ENCODE measurements around the gene MINDY3.

MINDY3 gene

GRCh38 chr10:15735763-15736162 is 124.5 kb downstream of the MINDY3 start:
- peaks cover 10% of the 10 kb centered on the region for H3K4me1 Mint-ChIP-seq
- H3K36me3 Mint-ChIP-seq (ENCODE audit: low read depth), result peaks cover 10% of the 10 kb centered on the region
- H3K27ac Mint-ChIP-seq, result no peak overlapping the region
- no peak overlapping the region for H3K4me3 Mint-ChIP-seq
- no peak for DNase-seq
- peaks cover 11% of the 10 kb centered on the region for H3K27me3 Mint-ChIP-seq (ENCODE audit: low read depth, poor library complexity)
- TF ChIP-seq CTCF (IDR thresholded peaks at IDR 0.05), result no peak
- H3K9me3 Mint-ChIP-seq, result peaks cover 39% of the 10 kb centered on the region

- DNase-seq, result no peak
- Mint-ChIP-seq H3K27me3 (ENCODE audit: low read depth, poor library complexity) (peaks cover 3% of the 10 kb centered on the region), H3K9me3 (peaks cover 61% of the 10 kb centered on the region), H3K4me3 (no peak overlapping the region), H3K4me1 (peaks cover 14% of the 10 kb centered on the region), H3K27ac (no peak overlapping the region), H3K36me3 (ENCODE audit: low read depth) (peaks cover 19% of the 10 kb centered on the region)
- no peak for TF ChIP-seq CTCF (IDR thresholded peaks at IDR 0.05)
These were observed 130.0 kb downstream of the MINDY3 start for GRCh38 chr10:15730341-15730740.

GRCh38 chr10:15729890-15730289 is 130.4 kb downstream of the MINDY3 start:
- peaks cover 19% of the 10 kb centered on the region for H3K36me3 Mint-ChIP-seq (ENCODE audit: low read depth)
- peaks cover 3% of the 10 kb centered on the region for H3K27me3 Mint-ChIP-seq (ENCODE audit: low read depth, poor library complexity)
- no peak for TF ChIP-seq CTCF (IDR thresholded peaks at IDR 0.05)
- H3K9me3 Mint-ChIP-seq, result peaks cover 61% of the 10 kb centered on the region
- H3K27ac Mint-ChIP-seq, result no peak overlapping the region
- H3K4me1 Mint-ChIP-seq, result peaks cover 18% of the 10 kb centered on the region
- H3K4me3 Mint-ChIP-seq, result no peak overlapping the region
- DNase-seq, result no peak

All from nephron progenitor cell (in vitro differentiated cells).